Stimulated activated naive CD8-positive, alpha-beta T cell treated with anti-CD3 and anti-CD28 coated beads, Interleukin-15, amount 100 ng/mL, for 72 hours (primary cell): Measurements from ENCODE around the gene FEM1C.

Source experiments
- ATAC-seq: fragments of 150-1000 bp; cut with Tn5 transposase; 2 replicates; pipeline ENCODE4 v1.10.0; 2021; ENCODE audit warnings: mild to moderate bottlenecking, moderate library complexity
- DNase-seq, 2 donors: peaks; one replicate each; pipeline ENCODE4 v3.0.0; 2021 to 2022
- H3K27ac Mint-ChIP-seq, 2 donors: one replicate each; pipeline ENCODE4 v1.8.0; 2022; ENCODE audit warnings: mild to moderate bottlenecking in 2 of 2, mixed read lengths in 2 of 2, moderate library complexity in 2 of 2
- H3K27me3 Mint-ChIP-seq: one replicate; pipeline ENCODE4 v1.8.0; 2022; ENCODE audit warnings: mixed read lengths
- H3K4me1 Mint-ChIP-seq: one replicate; pipeline ENCODE4 v1.8.0; 2022; ENCODE audit warnings: mild to moderate bottlenecking, mixed read lengths
- H3K4me3 Mint-ChIP-seq, 2 donors: one replicate each; pipeline ENCODE4 v1.8.0; 2022; ENCODE audit warnings: mild to moderate bottlenecking in 2 of 2, mixed read lengths in 2 of 2, moderate library complexity in 1 of 2
- H3K9me3 Mint-ChIP-seq, 2 donors: one replicate each; pipeline ENCODE4 v1.8.0; 2022; ENCODE audit warnings: mixed read lengths in 2 of 2

The FEM1C gene

GRCh38 chr5:115543365-115544042 is 1.1 kb downstream of the FEM1C start:
- peak in 1 of 2 donors; percentile 57 for DNase-seq
- peaks cover 59% of the 10 kb centered on the region for H3K4me1 Mint-ChIP-seq
- no peaks in the 10 kb centered on the region for H3K27me3 Mint-ChIP-seq
- peak overlapping the region; percentile 91 to 99 for H3K4me3 Mint-ChIP-seq
- peak overlapping the region; percentile 97 to 100 for H3K27ac Mint-ChIP-seq
- peaks cover 5 to 7% of the 10 kb centered on the region in 2 donors for H3K9me3 Mint-ChIP-seq
- peak; percentile 48 for ATAC-seq

DNA sequence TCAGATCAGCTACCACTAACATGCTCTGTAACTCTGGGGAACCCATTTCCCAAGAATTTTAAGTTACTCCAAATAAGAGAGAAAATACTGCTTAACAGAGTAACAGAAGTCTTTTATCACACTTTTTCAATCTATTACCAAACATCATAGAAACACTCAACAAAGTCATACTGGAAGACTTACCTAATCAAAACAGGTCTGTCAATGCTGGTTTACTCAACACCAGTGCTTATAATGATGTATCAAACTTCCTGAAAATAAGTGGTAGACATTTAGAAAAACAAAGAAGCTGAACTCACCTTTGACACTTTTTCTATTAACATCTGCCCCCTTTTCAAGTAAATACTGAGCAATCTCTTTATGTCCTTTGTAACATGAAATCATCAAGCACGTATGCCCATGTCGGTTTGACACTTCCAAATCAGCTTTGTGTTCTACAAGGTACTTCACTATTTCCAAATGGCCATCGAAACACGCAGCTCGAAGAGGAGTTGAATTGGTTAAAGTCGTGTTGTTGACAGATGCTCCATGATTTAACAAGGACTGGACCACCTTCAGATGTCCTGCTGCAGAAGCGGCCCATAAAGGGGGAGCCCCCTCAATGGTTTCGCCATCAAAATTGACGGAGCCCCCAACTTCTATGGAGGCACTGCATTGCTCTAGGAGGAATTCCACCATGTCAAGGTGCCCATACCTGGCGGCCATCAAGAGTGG is 1.8 kb downstream of the FEM1C start:
- DNase-seq (no peak), ATAC-seq (no peak)
- H3K27me3 Mint-ChIP-seq, result no peaks in the 10 kb centered on the region
- peaks cover 66% of the 10 kb centered on the region for H3K4me1 Mint-ChIP-seq
- H3K27ac Mint-ChIP-seq, result peak overlapping the region in 1 of 2 donors; percentile 85
- H3K9me3 Mint-ChIP-seq, result peaks cover 5 to 7% of the 10 kb centered on the region in 2 donors
- H3K4me3 Mint-ChIP-seq, result peak overlapping the region; percentile 91 to 99

- peaks cover 66% of the 10 kb centered on the region for H3K4me1 Mint-ChIP-seq
- peak overlapping the region in 1 of 2 donors; percentile 85 for H3K27ac Mint-ChIP-seq
- DNase-seq (no peak), ATAC-seq (no peak)
- H3K9me3 Mint-ChIP-seq, result peaks cover 5 to 7% of the 10 kb centered on the region in 2 donors
- no peaks in the 10 kb centered on the region for H3K27me3 Mint-ChIP-seq
- peak overlapping the region; percentile 91 to 99 for H3K4me3 Mint-ChIP-seq
These were observed 2.5 kb downstream of the FEM1C start for GRCh38 chr5:115542086-115542485.

- Mint-ChIP-seq H3K9me3 (peaks cover 5 to 7% of the 10 kb centered on the region in 2 donors), H3K4me1 (peaks cover 67% of the 10 kb centered on the region), H3K27me3 (no peaks in the 10 kb centered on the region), H3K4me3 (peak overlapping the region; percentile 91 to 99), H3K27ac (peak overlapping the region; percentile 25 to 48)
- ATAC-seq, result no peak
- no peak for DNase-seq
These were observed 3.0 kb downstream of the FEM1C start for GRCh38 chr5:115541611-115542010.

DNA sequence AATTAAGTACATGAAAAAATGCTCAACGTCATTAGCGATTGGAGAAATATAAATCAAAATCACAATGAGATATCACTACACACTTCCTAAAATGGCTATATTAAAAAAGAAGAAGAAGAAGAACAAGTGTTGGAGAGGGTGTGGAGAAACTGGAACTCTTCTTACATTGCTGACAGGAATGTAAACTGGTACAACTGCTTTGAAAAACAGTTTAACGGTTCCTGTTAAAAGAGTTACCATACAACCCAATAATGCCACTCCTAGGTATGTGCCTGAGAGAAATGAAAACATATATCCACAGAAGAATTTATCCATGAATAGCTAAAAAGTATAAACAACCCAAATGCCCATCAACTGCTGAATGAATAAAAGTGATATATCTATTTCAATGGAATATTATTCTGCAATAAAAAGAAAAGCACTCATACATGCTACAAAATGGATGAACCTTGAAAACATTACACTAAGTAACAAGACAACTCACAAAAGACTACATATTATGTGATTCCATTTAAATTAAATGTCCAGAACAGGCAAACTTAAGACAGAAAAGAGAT is 9.0 kb downstream of the FEM1C start:
- Mint-ChIP-seq H3K27ac (no peak overlapping the region), H3K4me3 (no peak overlapping the region), H3K27me3 (no peaks in the 10 kb centered on the region), H3K9me3 (no peaks in the 10 kb centered on the region), H3K4me1 (peaks cover 70% of the 10 kb centered on the region)
- ATAC-seq (no peak), DNase-seq (no peak)

- no peaks in the 10 kb centered on the region for H3K9me3 Mint-ChIP-seq
- no peak for DNase-seq
- ATAC-seq, result no peak
- H3K27me3 Mint-ChIP-seq, result no peaks in the 10 kb centered on the region
- no peak overlapping the region for H3K4me3 Mint-ChIP-seq
- H3K4me1 Mint-ChIP-seq, result peaks cover 55% of the 10 kb centered on the region
- H3K27ac Mint-ChIP-seq, result no peak overlapping the region
These were observed 12.1 kb downstream of the FEM1C start for GRCh38 chr5:115532517-115532916.

DNA sequence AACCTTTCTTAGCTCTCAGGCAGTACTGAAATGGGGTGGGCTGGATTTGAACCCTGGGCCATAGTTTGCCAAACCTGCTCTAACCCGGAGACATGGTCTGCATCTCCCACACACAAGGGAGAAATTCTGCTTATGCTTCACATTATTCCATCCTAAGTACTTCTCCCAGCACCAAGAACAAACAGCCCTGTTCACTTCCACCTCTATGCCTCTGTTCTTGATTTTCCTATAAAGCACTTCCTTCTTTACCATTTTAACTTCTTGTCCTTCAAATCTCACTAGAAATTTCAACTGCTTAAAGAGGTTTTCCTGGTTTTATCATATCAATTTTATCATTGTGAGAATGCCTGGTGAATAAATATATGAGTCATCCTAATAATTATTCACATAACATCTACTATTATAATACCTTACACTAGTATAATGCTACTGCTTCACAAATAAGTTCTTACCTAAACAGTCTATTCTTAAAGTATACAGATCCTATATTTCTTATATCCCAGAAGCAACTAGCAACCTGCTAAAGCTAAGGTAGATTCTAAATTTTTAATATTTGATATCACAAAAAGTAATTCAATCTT is 12.7 kb downstream of the FEM1C start:
- peaks cover 55% of the 10 kb centered on the region for H3K4me1 Mint-ChIP-seq
- no peak overlapping the region for H3K27ac Mint-ChIP-seq
- no peaks in the 10 kb centered on the region for H3K9me3 Mint-ChIP-seq
- DNase-seq, result no peak
- H3K27me3 Mint-ChIP-seq, result no peaks in the 10 kb centered on the region
- ATAC-seq, result no peak
- H3K4me3 Mint-ChIP-seq, result no peak overlapping the region

GRCh38 chr5:115531380-115531779 is 13.2 kb downstream of the FEM1C start:
- Mint-ChIP-seq H3K4me3 (no peak overlapping the region), H3K9me3 (no peaks in the 10 kb centered on the region), H3K27ac (no peak overlapping the region), H3K4me1 (peaks cover 52% of the 10 kb centered on the region), H3K27me3 (no peaks in the 10 kb centered on the region)
- ATAC-seq (no peak), DNase-seq (no peak)

DNA sequence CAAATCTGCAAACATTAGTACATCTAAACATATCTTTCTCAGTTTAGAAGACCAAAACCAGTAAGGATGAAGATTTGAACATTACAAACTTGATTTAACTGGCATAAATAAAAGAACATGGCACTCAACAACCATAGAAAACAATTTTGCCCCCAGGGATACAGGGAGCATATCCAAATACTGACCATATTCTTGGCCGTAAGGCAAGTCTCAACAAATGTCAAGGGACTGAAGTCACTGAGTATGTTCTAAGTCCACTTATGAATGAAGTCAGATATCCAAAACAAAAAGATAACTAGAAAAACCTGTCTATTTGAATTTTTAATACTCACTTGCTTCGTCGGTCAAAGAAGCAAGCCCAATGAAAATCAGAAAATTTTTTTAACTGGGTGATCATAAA is 14.1 kb downstream of the FEM1C start:
- peaks cover 42% of the 10 kb centered on the region for H3K4me1 Mint-ChIP-seq
- no peak for DNase-seq
- no peaks in the 10 kb centered on the region for H3K9me3 Mint-ChIP-seq
- ATAC-seq, result no peak
- no peak overlapping the region for H3K4me3 Mint-ChIP-seq
- H3K27ac Mint-ChIP-seq, result no peak overlapping the region
- H3K27me3 Mint-ChIP-seq, result no peaks in the 10 kb centered on the region

- no peak for ATAC-seq
- no peaks in the 10 kb centered on the region for H3K9me3 Mint-ChIP-seq
- no peak overlapping the region for H3K27ac Mint-ChIP-seq
- no peaks in the 10 kb centered on the region for H3K27me3 Mint-ChIP-seq
- no peak overlapping the region for H3K4me3 Mint-ChIP-seq
- DNase-seq, result no peak
- peaks cover 31% of the 10 kb centered on the region for H3K4me1 Mint-ChIP-seq
These were observed 18.0 kb downstream of the FEM1C start for GRCh38 chr5:115526604-115527003.

DNA sequence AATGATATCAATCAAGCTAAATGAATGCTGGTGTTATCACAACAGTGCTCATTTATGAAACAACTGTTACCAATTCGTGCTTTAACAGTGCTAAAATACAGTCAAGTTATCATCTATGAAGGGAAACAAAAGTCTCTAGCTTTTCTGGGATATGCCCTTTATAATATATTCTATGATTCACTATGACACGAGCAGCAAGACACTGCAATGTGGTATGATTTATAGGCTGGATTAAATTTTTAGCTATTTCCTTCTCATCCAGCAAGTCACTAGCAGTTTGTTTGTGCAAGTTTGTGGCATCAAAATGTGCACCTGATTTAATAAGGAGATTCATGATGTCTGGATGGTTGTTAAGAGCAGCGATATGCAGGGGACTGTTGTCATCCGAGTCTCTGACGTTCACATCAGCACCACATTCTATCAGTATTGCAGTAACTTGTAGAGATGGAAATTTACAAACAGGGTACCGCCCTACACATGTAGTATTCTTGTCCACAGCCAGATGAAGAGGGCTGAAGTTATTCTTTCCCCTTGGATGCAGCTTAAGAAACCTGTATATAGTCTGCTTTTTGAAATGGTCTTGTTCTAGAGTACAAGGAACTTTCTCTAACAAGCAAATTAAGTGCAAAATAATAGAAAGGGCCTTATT is 20.3 kb downstream of the FEM1C start:
- Mint-ChIP-seq H3K9me3 (no peaks in the 10 kb centered on the region), H3K27ac (no peak overlapping the region), H3K4me1 (peaks cover 25% of the 10 kb centered on the region), H3K4me3 (no peak overlapping the region), H3K27me3 (no peaks in the 10 kb centered on the region)
- ATAC-seq, result no peak
- no peak for DNase-seq

GRCh38 chr5:115522832-115523403 is 21.7 kb downstream of the FEM1C start:
- Mint-ChIP-seq H3K9me3 (no peaks in the 10 kb centered on the region), H3K4me3 (peak overlapping the region; percentile 27 to 62), H3K27me3 (no peaks in the 10 kb centered on the region), H3K27ac (peak overlapping the region; percentile 80 to 91), H3K4me1 (peaks cover 14% of the 10 kb centered on the region)
- ATAC-seq, result no peak
- DNase-seq, result no peak

- no peaks in the 10 kb centered on the region for H3K27me3 Mint-ChIP-seq
- H3K4me3 Mint-ChIP-seq, result no peak overlapping the region
- DNase-seq (no peak), ATAC-seq (no peak)
- H3K4me1 Mint-ChIP-seq, result peaks cover 14% of the 10 kb centered on the region
- H3K27ac Mint-ChIP-seq, result no peak overlapping the region
- H3K9me3 Mint-ChIP-seq, result no peaks in the 10 kb centered on the region
These were observed 24.4 kb downstream of the FEM1C start for GRCh38 chr5:115520191-115520590.

- Mint-ChIP-seq H3K9me3 (peaks cover 9 to 12% of the 10 kb centered on the region in 2 donors), H3K27ac (no peak overlapping the region), H3K27me3 (no peaks in the 10 kb centered on the region), H3K4me3 (no peak overlapping the region), H3K4me1 (no peaks in the 10 kb centered on the region)
- ATAC-seq (no peak), DNase-seq (no peak)
These were observed 28.2 kb downstream of the FEM1C start for GRCh38 chr5:115516372-115516771.

GRCh38 chr5:115514220-115514619 is 30.4 kb downstream of the FEM1C start:
- Mint-ChIP-seq H3K4me1 (no peaks in the 10 kb centered on the region), H3K27ac (no peak overlapping the region), H3K4me3 (no peak overlapping the region), H3K27me3 (no peaks in the 10 kb centered on the region), H3K9me3 (peaks cover 9 to 12% of the 10 kb centered on the region in 2 donors)
- no peak for ATAC-seq
- no peak for DNase-seq
